Smooth muscle cell (in vitro differentiated cells): Measurements from ENCODE around the gene AGBL1. TPM values are rescaled to one million over a fixed set of nuclear protein-coding genes. Genes with fewer than 3 reads are reported as not detected.

Experiments
- DNase-seq: peaks from one replicate; lab custom pipeline; 2025; ENCODE audit not compliant: unreplicated experiment; lab: John Stamatoyannopoulos, UW
- H2AFZ ChIP-seq: fragments of 200-600 bp; sonication (generic); 2 replicates; pipeline ENCODE4 v1.6.0; 2016; ENCODE audit warnings: antibody characterized with exemption, low read depth, mild to moderate bottlenecking
- H3F3A ChIP-seq: fragments of 200-600 bp; sonication (generic); 2 replicates; pipeline ENCODE4 v1.6.0; 2017; ENCODE audit warnings: antibody characterized with exemption, low read depth
- H3K27ac ChIP-seq: fragments of 200-600 bp; sonication (generic); 2 replicates; pipeline ENCODE4 v1.5.1; 2016; ENCODE audit warnings: low read depth, mild to moderate bottlenecking
- H3K27me3 ChIP-seq: fragments of 200-600 bp; sonication (generic); 2 replicates; pipeline ENCODE4 v1.6.1; 2016; ENCODE audit warnings: low read depth, mild to moderate bottlenecking
- H3K36me3 ChIP-seq: fragments of 200-600 bp; sonication (generic); 2 replicates; pipeline ENCODE4 v1.5.1; 2016; ENCODE audit warnings: low read depth
- H3K4me1 ChIP-seq: fragments of 200-600 bp; sonication (generic); 2 replicates; pipeline ENCODE4 v1.5.1; 2016; ENCODE audit warnings: low read depth
- H3K4me2 ChIP-seq: fragments of 200-600 bp; sonication (generic); 2 replicates; pipeline ENCODE4 v1.6.0; 2016; ENCODE audit warnings: mild to moderate bottlenecking
- H3K4me3 ChIP-seq: fragments of 200-600 bp; sonication (generic); 2 replicates; pipeline ENCODE4 v1.5.1; 2016; ENCODE audit warnings: mild to moderate bottlenecking
- H3K79me2 ChIP-seq: fragments of 200-600 bp; sonication (generic); 2 replicates; pipeline ENCODE4 v1.6.0; 2016; ENCODE audit warnings: low read depth, mild to moderate bottlenecking
- H3K9ac ChIP-seq: fragments of 200-600 bp; sonication (generic); 2 replicates; pipeline ENCODE4 v1.6.0; 2016; ENCODE audit warnings: low read depth
- H3K9me3 ChIP-seq: fragments of 200-600 bp; sonication (generic); replicated peaks from 2 replicates; pipeline ENCODE4 v1.5.1; 2016; ENCODE audit warnings: low read depth
- H4K20me1 ChIP-seq: fragments of 200-600 bp; sonication (generic); 2 replicates; pipeline ENCODE4 v1.6.0; 2016; ENCODE audit warnings: low read depth
- WGBS: methylation state at CpG from one replicate; pipeline ENCODE4 v1.1.7; 2016; ENCODE audit warnings: low lambda C conversion rate; 5-methylcytosine and 5-hydroxymethylcytosine counted together
- polyA plus RNA-seq: library from polyadenylated mRNA; unstranded; fragments of >200 nt; fragmentation: Nextera tagmentation; extraction: Ambion mirVana; gene quantifications from 2 replicates; pipeline ENCODE4 v1.2.1, GENCODE V29; 2016
- total RNA-seq: library from RNA; depleted of rRNA; stranded (reverse); fragments of >200 nt; gene quantifications from 2 replicates; pipeline ENCODE4 v1.2.3, GENCODE V29; 2014
- TF ChIP-seq, protein P1 (sequence below): fragments of 200-600 bp; sonication (generic); IDR thresholded peaks from 2 replicates; pipeline ENCODE4 v1.5.1; 2017; ENCODE audit warnings: borderline replicate concordance, mild to moderate bottlenecking, antibody characterized with exemption; ENCODE audit not compliant: insufficient read depth, poor library complexity, severe bottlenecking

AGBL1 gene
- total and polyA plus RNA-seq, 2 experiments from 2014 or later, result not detected

DNA sequence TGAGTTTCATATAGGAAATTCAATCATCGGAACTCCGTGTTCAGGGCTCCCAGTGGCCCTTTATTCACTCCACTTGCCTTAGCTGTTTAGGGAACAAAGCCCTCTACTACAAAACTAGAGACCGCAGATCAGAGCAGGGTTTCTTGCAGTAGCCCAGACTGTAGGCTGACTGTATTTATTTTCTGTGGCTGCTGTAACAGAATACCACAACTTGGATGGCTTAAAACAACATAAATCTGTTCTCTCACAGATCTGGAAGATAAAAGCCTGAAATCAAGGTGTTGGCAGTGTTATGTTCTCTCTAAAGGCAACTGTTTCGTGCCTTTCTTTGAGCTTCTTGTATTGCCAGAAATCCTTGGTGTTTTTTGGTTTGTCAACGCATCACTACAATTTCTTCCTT is 479.0 kb downstream of the AGBL1 start:
- Histone ChIP-seq H3K4me1 (peaks cover 17% of the 10 kb centered on the region), H3K9ac (no peak overlapping the region), H3K27ac (no peak overlapping the region), H3K27me3 (no peaks in the 10 kb centered on the region), H3F3A (no peaks in the 10 kb centered on the region), H3K79me2 (no peaks in the 10 kb centered on the region), H4K20me1 (no peaks in the 10 kb centered on the region), H3K4me3 (no peak overlapping the region), H3K4me2 (no peak overlapping the region), H2AFZ (no peak overlapping the region), H3K36me3 (no peaks in the 10 kb centered on the region), H3K9me3 (no peaks in the 10 kb centered on the region)
- no peak for DNase-seq
- WGBS, result 89% methylated on average over 5 of the region's 5 CpGs
- TF ChIP-seq, protein P1, sequence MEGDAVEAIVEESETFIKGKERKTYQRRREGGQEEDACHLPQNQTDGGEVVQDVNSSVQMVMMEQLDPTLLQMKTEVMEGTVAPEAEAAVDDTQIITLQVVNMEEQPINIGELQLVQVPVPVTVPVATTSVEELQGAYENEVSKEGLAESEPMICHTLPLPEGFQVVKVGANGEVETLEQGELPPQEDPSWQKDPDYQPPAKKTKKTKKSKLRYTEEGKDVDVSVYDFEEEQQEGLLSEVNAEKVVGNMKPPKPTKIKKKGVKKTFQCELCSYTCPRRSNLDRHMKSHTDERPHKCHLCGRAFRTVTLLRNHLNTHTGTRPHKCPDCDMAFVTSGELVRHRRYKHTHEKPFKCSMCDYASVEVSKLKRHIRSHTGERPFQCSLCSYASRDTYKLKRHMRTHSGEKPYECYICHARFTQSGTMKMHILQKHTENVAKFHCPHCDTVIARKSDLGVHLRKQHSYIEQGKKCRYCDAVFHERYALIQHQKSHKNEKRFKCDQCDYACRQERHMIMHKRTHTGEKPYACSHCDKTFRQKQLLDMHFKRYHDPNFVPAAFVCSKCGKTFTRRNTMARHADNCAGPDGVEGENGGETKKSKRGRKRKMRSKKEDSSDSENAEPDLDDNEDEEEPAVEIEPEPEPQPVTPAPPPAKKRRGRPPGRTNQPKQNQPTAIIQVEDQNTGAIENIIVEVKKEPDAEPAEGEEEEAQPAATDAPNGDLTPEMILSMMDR, result no peak

DNA sequence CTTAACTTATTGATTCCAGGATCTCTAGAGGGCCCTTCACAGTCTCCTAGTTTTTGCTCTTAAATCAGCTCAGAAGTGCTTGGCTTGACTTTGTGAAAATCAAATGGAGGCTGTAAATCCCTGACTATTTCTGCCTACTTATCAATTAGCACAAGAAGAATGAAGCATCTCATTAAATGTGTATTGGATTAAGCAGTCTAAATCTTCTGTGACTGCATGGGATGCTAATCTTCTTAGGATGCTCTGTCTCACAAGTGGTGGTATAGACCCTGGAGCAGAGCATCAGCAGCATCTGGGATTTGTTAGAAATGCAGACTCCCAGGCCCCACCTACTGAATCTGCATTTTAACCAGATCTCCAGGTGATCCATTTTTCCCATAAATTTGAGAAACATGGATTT is 488.7 kb downstream of the AGBL1 start:
- Histone ChIP-seq H3K4me1 (no peaks in the 10 kb centered on the region), H3K79me2 (no peaks in the 10 kb centered on the region), H3K27me3 (no peaks in the 10 kb centered on the region), H2AFZ (no peak overlapping the region), H3K27ac (no peak overlapping the region), H3K36me3 (no peaks in the 10 kb centered on the region), H3K9me3 (no peaks in the 10 kb centered on the region), H3K4me3 (no peak overlapping the region), H3F3A (no peaks in the 10 kb centered on the region), H3K9ac (no peak overlapping the region), H4K20me1 (no peaks in the 10 kb centered on the region), H3K4me2 (no peak overlapping the region)
- no peak for DNase-seq
- TF ChIP-seq, protein P1, result no peak

DNA sequence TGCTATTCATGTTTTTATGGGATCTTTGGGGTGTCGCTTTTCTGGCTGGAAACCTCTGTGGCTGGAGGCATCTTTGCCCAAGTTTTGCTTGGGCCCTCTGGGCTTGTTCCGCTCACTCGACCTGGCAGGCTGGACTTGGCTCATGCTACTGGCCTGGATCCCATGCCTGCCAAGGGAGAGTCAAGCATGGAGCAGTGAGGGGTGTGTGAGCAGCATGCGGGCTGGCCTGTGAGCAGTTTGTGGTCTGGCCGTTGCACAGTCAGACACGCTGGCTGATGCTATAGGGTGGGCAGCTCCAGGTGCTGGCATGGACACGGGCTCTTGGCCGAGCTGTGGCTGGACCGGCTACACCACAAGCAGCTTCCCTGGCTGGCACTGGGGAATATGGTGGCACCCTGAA is 491.1 kb downstream of the AGBL1 start:
- Histone ChIP-seq H3K4me1 (no peaks in the 10 kb centered on the region), H3K4me2 (no peak overlapping the region), H4K20me1 (no peaks in the 10 kb centered on the region), H2AFZ (no peak overlapping the region), H3F3A (no peaks in the 10 kb centered on the region), H3K9me3 (no peaks in the 10 kb centered on the region), H3K4me3 (no peak overlapping the region), H3K27ac (no peak overlapping the region), H3K9ac (no peak overlapping the region), H3K79me2 (no peaks in the 10 kb centered on the region), H3K27me3 (no peaks in the 10 kb centered on the region), H3K36me3 (no peaks in the 10 kb centered on the region)
- DNase-seq, result no peak
- 95% methylated on average over 9 of the region's 9 CpGs for WGBS
- TF ChIP-seq, protein P1, result no peak

DNA sequence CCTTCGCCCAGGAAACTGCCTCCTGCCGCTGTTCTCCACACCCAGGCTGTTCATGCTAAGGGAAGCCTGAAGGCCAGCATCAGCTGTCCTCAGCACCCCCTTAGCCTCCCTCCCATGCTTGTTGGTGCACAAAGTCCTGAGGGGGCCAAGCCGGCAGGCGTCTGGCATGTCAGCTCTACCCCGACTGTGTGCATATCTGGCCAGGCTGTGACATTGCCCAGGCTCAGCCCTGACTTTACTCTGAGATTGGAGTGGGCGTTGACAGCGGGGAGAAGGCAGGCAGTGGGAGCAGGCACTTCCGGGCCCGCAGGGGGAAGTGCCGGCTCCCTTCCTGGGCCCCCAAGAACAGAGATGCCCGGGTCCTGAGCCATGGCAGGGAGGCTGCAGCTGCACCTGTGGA is 492.2 kb downstream of the AGBL1 start:
- H3K27ac ChIP-seq, result no peak overlapping the region
- no peaks in the 10 kb centered on the region for H3K4me1 ChIP-seq
- H3K9me3 ChIP-seq, result no peaks in the 10 kb centered on the region
- no peak overlapping the region for H3K9ac ChIP-seq
- H3K79me2 ChIP-seq, result no peaks in the 10 kb centered on the region
- no peak overlapping the region for H3K4me2 ChIP-seq
- H3K4me3 ChIP-seq, result no peak overlapping the region
- H3K27me3 ChIP-seq, result no peaks in the 10 kb centered on the region
- WGBS, result 40% methylated on average over 11 of the region's 11 CpGs
- H4K20me1 ChIP-seq, result no peaks in the 10 kb centered on the region
- no peak for DNase-seq
- no peak overlapping the region for H2AFZ ChIP-seq
- TF ChIP-seq, protein P1, result no peak
- no peaks in the 10 kb centered on the region for H3F3A ChIP-seq
- no peaks in the 10 kb centered on the region for H3K36me3 ChIP-seq
